GM12891 (cell line): ENCODE measurements around the gene ZNF57.
"Not testable (repeated sequence)": the region's sequence is repeated elsewhere in the genome, so short reads cannot be mapped to it uniquely, and the experiment has no call there.

ENCODE experiments used
- DNase-seq: peaks from one replicate; pipeline ENCODE4 v3.0.0; 2011; ENCODE audit warnings: low spot score; ENCODE audit not compliant: insufficient read length
- FAIRE-seq: peaks from 2 replicates; lab custom pipeline; 2011; peaks lifted over from hg19 to GRCh38; lab: Jason Lieb, UNC
- PAX5 ChIP-seq: IDR thresholded peaks from 2 replicates; pipeline ENCODE4 v1.6.1; 2011; ENCODE audit warnings: low read length, moderate library complexity, mild to moderate bottlenecking; ENCODE audit not compliant: insufficient read depth, severe bottlenecking
- POLR2A ChIP-seq: IDR thresholded peaks from 2 replicates; pipeline ENCODE4 v1.6.1; 2011; ENCODE audit warnings: low read depth, low read length, control low read depth
- POLR2AphosphoS5 ChIP-seq: IDR thresholded peaks from 2 replicates; pipeline ENCODE4 v1.6.1; 2011; ENCODE audit warnings: low read depth, low read length, control low read depth
- POU2F2 ChIP-seq: IDR thresholded peaks from 2 replicates; pipeline ENCODE4 v1.6.1; 2011; ENCODE audit warnings: low read depth, mild to moderate bottlenecking, control low read depth, low read length, moderate library complexity
- SPI1 ChIP-seq: IDR thresholded peaks from 2 replicates; pipeline ENCODE4 v1.6.1; 2011; ENCODE audit warnings: low read depth, low read length, control low read depth
- TAF1 ChIP-seq: IDR thresholded peaks from 2 replicates; pipeline ENCODE4 v1.6.1; 2011; ENCODE audit warnings: low read depth, low read length, control low read depth

The ZNF57 gene

GRCh38 chr19:2902590-2903218 lies 2.0 kb downstream of the ZNF57 start:
- FAIRE-seq: no peak
- no peak for DNase-seq
- TF ChIP-seq POLR2A: no peak

- FAIRE-seq, DNase-seq: not testable (repeated sequence)
These were observed 2.6 kb downstream of the ZNF57 start for GRCh38 chr19:2903326-2903725.

DNA sequence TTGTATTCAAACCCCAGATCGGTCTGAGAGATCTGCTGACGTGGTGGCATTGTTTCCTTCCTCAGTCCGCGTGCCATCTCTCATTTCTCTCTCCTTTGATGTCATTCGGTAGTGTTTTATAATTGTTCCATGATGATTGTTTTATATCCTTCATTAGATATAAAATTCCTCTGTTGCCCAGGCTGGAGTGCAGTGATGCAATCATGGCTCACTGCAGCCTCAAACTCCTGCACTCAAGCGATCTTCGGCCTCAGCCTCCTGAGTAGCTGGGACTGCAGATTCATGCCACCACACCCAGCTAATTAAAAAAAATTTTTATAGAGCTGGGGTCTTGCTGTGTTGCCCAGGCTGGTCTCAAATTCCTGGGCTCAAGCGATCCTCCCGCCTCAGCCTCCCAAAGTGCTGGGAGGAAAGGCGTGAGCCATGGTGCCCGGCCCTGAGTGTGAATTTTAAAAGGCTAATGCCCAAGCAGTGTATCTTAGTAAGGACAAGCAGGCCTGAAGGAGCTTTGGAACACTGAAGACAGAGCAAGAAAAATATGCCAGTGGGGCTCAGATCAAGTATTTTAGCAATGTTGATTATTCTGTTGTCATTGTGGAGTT lies 5.3 kb downstream of the ZNF57 start:
- FAIRE-seq (no peak), DNase-seq (no peak)
- no peak for TF ChIP-seq SPI1
- no peak for TF ChIP-seq POLR2AphosphoS5
- TF ChIP-seq PAX5: no peak
- no peak for TF ChIP-seq POLR2A
- no peak for TF ChIP-seq TAF1
- no peak for TF ChIP-seq POU2F2

DNA sequence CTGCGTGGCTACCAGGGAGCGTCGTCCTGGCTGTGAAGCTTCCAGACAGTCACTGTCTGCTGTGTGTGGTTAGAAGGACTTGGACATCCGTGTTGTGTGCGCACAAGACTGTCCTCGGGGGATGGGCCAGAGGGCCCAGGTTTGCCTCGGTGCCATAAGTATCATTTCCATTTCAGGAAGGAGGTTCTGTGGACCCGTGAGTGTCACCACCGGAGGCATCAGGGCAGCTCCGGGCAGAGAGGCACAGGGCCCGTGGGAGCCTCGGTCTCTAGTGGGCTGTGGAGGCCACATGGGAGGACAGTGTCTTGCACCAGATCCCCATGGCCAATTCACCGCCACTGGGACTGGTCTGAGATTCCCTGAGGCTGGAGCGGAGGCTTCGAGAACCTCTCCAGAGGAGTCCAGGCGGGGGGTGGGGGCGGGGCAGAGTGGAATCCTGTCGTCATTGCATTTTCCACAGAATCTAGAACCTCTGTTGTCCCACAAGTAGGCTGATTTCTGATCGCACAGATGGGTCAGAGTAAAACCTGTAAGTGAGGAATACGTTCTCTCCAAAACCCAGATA lies 6.0 kb downstream of the ZNF57 start:
- no peak for DNase-seq
- FAIRE-seq: no peak
- no peak for TF ChIP-seq TAF1
- no peak for TF ChIP-seq POLR2AphosphoS5
- TF ChIP-seq POU2F2: no peak
- TF ChIP-seq PAX5: no peak
- no peak for TF ChIP-seq SPI1
- no peak for TF ChIP-seq POLR2A

- TF ChIP-seq POLR2AphosphoS5: no peak
- no peak for TF ChIP-seq PAX5
- no peak for TF ChIP-seq POU2F2
- TF ChIP-seq POLR2A: no peak
- no peak for TF ChIP-seq SPI1
- FAIRE-seq: no peak
These were observed 11.6 kb downstream of the ZNF57 start for GRCh38 chr19:2912306-2912705.

DNA sequence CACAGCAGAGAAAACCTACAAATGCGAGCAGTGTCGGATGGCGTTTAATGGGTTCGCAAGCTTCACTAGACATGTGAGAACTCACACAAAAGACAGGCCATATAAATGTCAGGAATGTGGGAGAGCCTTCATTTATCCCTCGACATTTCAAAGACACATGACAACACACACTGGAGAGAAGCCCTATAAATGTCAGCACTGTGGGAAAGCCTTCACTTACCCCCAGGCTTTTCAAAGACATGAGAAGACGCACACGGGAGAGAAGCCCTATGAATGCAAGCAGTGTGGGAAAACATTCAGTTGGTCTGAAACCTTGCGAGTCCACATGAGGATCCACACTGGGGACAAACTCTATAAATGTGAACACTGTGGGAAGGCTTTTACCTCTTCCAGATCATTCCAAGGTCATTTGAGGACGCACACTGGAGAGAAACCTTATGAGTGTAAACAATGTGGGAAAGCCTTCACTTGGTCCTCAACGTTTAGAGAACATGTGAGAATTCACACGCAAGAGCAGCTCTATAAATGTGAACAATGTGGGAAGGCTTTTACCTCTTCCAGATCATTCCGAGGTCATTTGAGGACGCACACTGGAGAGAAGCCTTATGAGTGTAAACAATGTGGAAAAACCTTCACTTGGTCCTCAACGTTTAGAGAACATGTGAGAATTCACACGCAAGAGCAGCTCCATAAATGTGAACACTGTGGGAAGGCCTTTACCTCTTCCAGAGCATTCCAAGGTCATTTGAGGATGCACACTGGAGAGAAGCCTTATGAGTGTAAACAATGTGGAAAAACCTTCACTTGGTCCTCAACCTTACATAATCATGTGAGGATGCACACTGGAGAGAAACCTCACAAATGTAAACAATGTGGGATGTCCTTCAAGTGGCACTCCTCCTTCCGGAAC lies 16.8 kb downstream of the ZNF57 start:
- no peak for TF ChIP-seq POU2F2
- no peak for TF ChIP-seq POLR2A
- TF ChIP-seq POLR2AphosphoS5: no peak
- no peak for TF ChIP-seq TAF1
- TF ChIP-seq SPI1: no peak
- no peak for TF ChIP-seq PAX5
- FAIRE-seq (no peak), DNase-seq (no peak)

More at GRCh38 chr19:2912306-2912705, 11.6 kb downstream of the ZNF57 start:
- no peak for DNase-seq

- TF ChIP-seq PAX5: no peak
- no peak for TF ChIP-seq SPI1
- no peak for TF ChIP-seq POLR2AphosphoS5
- TF ChIP-seq POU2F2: no peak
- TF ChIP-seq TAF1: no peak
- no peak for TF ChIP-seq POLR2A
- DNase-seq: no peak
- FAIRE-seq: no peak
These were observed 22.3 kb downstream of the ZNF57 start for GRCh38 chr19:2922987-2923386.

- no peak for FAIRE-seq
- no peak for DNase-seq
- TF ChIP-seq POU2F2 (no peak), POLR2A (no peak), SPI1 (no peak), POLR2AphosphoS5 (no peak)
These were observed 22.8 kb downstream of the ZNF57 start for GRCh38 chr19:2923510-2923909.

DNA sequence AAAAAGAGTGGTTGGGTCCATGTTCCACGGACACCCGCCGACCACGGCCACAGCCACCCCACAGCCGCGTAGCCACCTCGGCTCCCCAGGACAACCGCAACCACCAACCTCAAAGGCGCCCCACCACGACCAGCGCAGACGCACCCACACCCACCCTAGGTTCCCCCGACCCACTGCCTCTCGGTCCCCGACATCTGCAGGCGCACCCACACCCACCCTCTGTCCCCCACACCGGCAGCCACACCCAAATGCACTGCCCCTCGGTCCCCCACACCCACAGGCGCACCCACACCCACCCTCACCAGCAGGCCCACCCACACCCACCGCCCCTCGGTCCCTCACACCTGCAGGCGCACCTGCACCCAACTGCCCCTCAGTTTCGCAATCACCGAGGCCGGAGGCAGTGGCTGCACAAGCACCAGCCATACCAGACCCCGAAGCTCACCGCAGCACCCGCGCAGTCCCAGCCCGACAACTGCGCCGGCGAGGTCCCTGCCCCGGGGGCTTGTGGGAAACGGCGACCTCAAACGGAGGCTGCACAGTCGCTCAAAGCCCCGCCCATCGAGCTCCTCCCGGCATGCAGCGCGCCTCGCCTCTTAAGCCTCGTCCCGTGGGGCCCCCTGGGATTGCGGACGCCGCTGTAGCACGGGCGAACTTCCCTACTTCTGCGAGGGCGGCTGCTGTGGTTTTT lies 25.8 kb downstream of the ZNF57 start:
- TF ChIP-seq SPI1: no peak
- no peak for TF ChIP-seq POLR2AphosphoS5
- no peak for TF ChIP-seq TAF1
- no peak for TF ChIP-seq PAX5
- TF ChIP-seq POLR2A: no peak
- no peak for TF ChIP-seq POU2F2
- FAIRE-seq (no peak), DNase-seq (no peak)

DNA sequence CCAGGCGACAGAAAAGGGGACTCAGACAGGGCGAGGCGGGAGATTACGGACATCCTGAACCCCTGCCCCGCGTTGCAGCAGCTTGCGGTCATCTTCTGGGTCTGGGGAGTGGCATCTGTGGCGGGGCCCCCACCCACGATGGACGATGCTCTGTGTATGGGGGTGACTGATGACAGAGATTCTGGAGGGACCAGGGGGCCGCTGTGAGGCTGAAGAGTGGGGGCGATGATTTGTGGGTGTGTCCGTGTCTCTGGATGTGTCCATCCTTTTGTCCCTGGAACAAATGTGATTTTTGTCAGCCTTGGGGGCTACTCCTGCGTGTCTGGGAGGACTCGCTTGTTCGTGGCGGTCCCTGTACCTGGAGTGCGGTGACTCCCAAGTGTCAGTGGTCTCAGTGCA lies 26.3 kb downstream of the ZNF57 start:
- no peak for FAIRE-seq
- DNase-seq: no peak
- TF ChIP-seq POLR2A (no peak), PAX5 (no peak), POLR2AphosphoS5 (no peak), TAF1 (no peak), SPI1 (no peak), POU2F2 (no peak)
